H1 (cell line): ENCODE data around the gene SVIP. TPM values are rescaled to one million over a fixed set of nuclear protein-coding genes. Genes with fewer than 3 reads are reported as not detected.

ENCODE experiments used
- CHD7 ChIP-seq: fragments of 300-600 bp; sonication (generic); IDR thresholded peaks from 2 replicates; pipeline ENCODE4 v1.7.1; 2012; ENCODE audit warnings: low read length, moderate library complexity, mild to moderate bottlenecking, inconsistent platforms; ENCODE audit not compliant: insufficient replicate concordance
- EGR1 ChIP-seq: IDR thresholded peaks from 2 replicates; pipeline ENCODE4 v1.6.1; 2011; ENCODE audit warnings: low read depth, low read length, borderline replicate concordance
- GTF2F1 ChIP-seq: IDR thresholded peaks from 2 replicates; pipeline ENCODE4 v1.6.1; 2012; ENCODE audit warnings: low read depth, low read length, improper control_type of control experiment, borderline replicate concordance
- KDM1A ChIP-seq: fragments of 200-600, 300-600 bp; sonication (generic); IDR thresholded peaks from 2 replicates; pipeline ENCODE4 v1.7.1; 2016; ENCODE audit warnings: mild to moderate bottlenecking, low read length, borderline replicate concordance
- NANOG ChIP-seq: IDR thresholded peaks from 2 replicates; pipeline ENCODE4 v1.6.1; 2011; ENCODE audit warnings: low read length, low read depth, mild to moderate bottlenecking, inconsistent platforms; ENCODE audit not compliant: insufficient read depth, poor library complexity, severe bottlenecking
- PHF8 ChIP-seq: fragments of 200-600 bp; sonication (generic); conservative IDR thresholded peaks from 2 replicates; pipeline ENCODE4 v1.7.1; 2012; ENCODE audit warnings: low read depth, mild to moderate bottlenecking, inconsistent platforms, low read length, moderate library complexity
- RBBP5 ChIP-seq: IDR thresholded peaks from 2 replicates; pipeline ENCODE4 v1.7.1; 2012; ENCODE audit warnings: low read depth, mild to moderate bottlenecking, inconsistent platforms, low read length, moderate library complexity, borderline replicate concordance
- SIN3A ChIP-seq, 2 experiments: IDR thresholded peaks in 1 of 2; conservative IDR thresholded peaks in 1 of 2; 2 replicates each; pipeline ENCODE4 v1.6.1; 2011 to 2012; ENCODE audit warnings: low read length in 2 of 2, improper control_type of control experiment in 1 of 2, low read depth in 1 of 2, mild to moderate bottlenecking in 1 of 2
- YY1 ChIP-seq: IDR thresholded peaks from 2 replicates; pipeline ENCODE4 v1.6.1; 2011; ENCODE audit warnings: low read depth, mild to moderate bottlenecking, low read length
- polyA plus RNA-seq, 7 experiments: library from polyadenylated mRNA; depleted of rRNA in 3 of 7; stranded (reverse) in 5 of 7; unstranded in 2 of 7; fragments of >200 nt in 5 of 7; fragments of 200-250 nt in 2 of 7; gene quantifications; 1 replicate in 5 of 7; 2 replicates in 1 of 7; 4 replicates in 1 of 7; pipeline versions ENCODE4 v1.2.1 to v1.2.3, GENCODE V29; 2011 to 2013; ENCODE audit warnings: missing spikeins in 2 of 7, mixed read lengths in 2 of 7
- total RNA-seq: library from RNA; stranded (reverse); fragmentation: NEBNext Ultra II Directional; extraction: Animal tissue kit (Norgen Biotek cat#: 25700); gene quantifications from 2 replicates; pipeline ENCODE4 v1.2.1, GENCODE V29; 2021

Gene SVIP
- total and polyA plus RNA-seq, 2 of the 8 experiments (the other 6 are each of a cell fraction or from before 2014, with no cell fraction given), result 1.2 to 11.4 TPM

- TF ChIP-seq EGR1 (no peak), KDM1A (no peak), NANOG (no peak), CHD7 (no peak), GTF2F1 (no peak), RBBP5 (no peak), YY1 (no peak), PHF8 (no peak), SIN3A (conservative IDR thresholded peaks at IDR 0.05 in 1 of 2, IDR thresholded peaks at IDR 0.05 in 1 of 2; ENCODE audit: low read depth in 1 of 2, low read length in 2 of 2) (no peak)
Observed at GRCh38 chr11:22828373-22828772, 1.2 kb downstream of the SVIP start (continued).
